ENCODE results near the gene AMBN.
"Not testable (repeated sequence)": the region's sequence is repeated elsewhere in the genome, so short reads cannot be mapped to it uniquely, and the experiment has no call there.

The AMBN gene

DNA sequence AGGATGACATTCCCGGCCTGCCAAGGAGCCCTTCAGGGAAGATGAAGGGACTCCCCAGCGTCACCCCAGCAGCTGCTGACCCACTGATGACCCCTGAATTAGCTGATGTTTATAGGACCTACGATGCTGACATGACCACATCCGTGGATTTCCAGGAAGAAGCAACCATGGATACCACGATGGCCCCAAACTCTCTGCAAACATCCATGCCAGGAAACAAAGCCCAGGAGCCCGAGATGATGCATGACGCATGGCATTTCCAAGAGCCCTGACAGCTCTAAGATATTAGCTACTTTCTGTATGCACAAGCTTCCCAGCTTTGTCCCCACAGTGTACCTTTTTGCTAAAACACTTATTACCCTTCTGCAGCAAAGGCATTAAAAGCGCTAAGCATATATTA, 14.4 kb downstream of the AMBN start:
- no peak overlapping the region for H3K27ac ChIP-seq
- no peak for DNase-seq (ENCODE audit: low read depth, low spot score)

DNA sequence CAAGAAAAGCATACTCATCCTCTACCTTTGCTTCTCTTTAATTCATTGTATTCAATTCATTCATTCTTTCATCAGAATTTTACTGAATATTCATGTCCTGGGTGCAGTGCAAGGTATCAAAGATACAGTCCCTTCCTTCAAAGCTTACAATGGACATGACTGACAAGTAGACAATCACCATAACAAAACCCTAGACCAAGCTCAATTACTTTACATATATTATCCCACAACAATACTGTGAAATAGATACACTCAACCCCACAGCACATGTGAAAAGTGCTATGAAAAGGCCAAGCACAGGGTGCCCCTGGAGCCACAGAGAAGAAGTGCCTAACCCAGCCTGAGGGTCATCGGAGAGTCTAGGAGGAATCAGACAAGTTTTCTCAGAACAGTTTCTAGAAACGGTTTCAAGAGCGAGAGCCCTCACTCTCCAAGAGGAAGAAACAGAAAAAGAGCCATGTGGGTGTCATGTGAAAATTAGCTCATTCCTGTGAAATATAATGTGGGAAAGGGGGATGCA, 15.3 kb downstream of the AMBN start:
- DNase-seq (ENCODE audit: low read depth, low spot score): no peak
- H3K27ac ChIP-seq: no peak overlapping the region

DNA sequence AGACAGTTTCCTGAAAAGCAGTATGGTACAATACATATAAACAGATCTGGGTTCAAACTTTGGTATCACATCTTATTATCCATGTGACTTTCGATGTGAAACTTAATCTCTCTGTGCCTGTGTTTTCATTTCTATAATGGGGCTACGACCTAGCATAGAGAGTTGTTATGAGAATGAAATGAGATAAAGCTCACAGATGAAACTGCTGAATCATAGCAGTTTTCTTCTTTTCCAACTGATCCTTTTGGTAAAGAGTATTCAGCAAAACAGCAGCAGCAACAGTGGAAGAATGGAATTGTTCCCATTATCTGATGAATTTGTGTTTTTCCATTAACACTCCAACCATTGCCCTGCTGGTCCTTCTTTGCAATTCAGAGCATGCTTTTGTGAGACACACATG, 16.3 kb downstream of the AMBN start:
- H3K27ac ChIP-seq: no peak overlapping the region
- DNase-seq (ENCODE audit: low read depth, low spot score): no peak

DNA sequence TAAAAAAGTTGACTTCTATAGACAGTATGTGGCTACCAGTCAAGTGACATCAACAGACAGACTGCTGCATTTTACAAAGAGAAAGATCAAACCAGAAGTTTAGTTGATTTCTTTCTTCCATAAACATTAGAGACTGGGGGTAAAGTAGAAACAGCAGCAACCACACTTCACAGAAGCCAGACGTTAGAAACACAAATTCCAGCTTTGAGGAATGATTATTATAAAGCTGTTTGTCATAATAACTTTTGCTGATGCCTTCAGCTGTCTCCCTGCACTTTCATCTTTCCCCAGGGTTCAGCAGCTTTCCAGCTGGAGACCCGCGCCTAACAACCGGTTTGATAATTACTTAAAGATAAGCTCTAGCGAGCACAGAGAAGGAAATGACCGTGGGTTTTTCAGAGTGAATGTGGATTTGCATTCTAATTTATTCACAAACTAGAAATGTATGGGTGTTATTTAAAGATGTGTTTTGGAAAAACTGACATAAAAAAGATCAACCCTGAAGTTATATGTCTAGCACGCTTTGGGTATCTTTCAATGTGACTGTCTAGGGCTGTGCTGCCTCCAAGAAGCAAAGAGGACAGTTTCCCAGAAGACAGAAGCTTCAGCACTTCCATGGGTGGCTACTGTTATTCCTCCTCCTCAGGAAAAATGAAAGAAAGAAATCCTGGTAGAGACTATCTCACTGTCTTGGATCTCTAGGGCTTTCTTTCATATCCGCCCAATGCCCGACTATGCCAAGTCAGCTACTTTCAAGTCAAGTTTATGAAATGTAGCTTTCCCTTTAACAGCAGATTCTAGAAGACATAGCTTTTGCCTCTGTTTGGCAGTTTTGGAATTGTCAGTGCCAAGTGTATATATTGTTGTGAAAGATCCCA, 21.5 kb downstream of the AMBN start:
- DNase-seq (ENCODE audit: low read depth, low spot score): no peak
- no peak overlapping the region for H3K27ac ChIP-seq

DNA sequence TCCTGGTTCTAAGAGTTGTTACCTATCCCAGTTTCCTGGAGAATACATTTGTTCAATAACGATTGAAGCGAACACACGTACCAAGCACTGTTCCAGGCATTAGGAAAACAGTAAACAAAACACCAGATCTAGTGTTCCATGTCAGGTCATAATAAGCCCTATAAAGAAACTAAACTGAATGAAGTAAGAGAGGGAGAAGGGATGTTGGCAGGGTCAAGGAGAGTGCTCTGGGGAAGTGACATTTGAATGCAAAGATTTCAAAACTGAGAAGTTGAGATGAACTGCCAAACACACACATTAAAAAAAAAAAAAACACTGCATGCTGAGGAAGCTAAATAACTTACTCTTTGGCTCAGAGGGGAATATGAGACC, 22.1 kb downstream of the AMBN start:
- no peak for DNase-seq (ENCODE audit: low read depth, low spot score)
- H3K27ac ChIP-seq: no peak overlapping the region

DNA sequence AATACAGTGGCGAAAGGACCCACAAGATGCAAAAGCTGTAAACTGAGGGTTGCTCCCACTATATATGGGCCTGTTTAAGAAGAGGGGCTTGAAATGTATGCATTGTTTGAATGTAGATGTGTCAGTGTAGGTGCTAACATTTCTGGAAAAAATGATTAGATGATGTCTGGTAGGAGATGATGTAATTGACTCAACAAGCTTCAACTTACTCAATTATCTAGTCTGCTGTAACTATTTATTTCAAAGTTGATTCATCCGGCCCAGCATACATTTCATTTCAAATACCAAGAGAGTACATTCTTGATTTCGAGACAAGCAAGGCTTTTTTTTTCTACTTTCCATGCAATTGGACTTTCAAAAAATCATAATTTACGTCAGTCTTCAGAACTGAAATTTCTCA, 27.2 kb downstream of the AMBN start:
- H3K27ac ChIP-seq: no peak overlapping the region
- DNase-seq (ENCODE audit: low read depth, low spot score): no peak

DNA sequence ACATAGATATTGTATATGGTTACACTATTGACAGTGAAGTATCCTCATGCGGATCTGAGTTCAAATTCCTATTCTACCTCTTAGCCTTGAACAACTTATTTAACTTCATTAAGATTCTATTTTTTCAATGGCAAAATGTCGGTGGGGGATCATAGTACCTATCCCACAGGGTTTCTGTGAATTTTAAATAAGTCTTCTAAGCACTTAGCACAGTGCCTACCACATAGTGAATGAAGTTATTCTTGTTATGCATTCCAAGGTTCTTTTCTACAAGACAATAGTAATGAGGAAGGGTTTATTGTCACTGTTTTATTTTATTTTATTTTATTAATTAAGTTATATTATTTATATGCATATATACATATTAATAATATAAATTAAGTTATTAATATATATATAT, 27.7 kb downstream of the AMBN start:
- DNase-seq (ENCODE audit: low read depth, low spot score): no peak
- H3K27ac ChIP-seq: no peak overlapping the region

DNA sequence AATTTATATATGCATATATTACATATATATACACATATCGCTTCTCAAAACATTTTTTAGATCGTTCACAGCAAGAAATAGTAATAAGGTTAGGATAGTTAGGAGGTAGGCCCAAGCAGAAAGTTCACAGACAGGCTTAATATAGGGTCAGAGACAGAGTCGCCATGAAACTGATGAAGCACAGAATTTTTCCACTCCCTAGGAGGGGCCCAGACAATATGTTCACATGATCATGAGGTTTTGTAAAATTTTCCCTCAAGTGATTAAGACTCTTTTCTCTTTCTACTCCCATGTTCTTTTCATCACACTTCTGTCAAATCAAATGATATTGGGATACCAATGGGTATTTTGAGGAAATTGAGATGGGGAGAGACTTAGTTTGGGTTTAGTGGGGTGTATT, 31.3 kb downstream of the AMBN start:
- no peak for DNase-seq (ENCODE audit: low read depth, low spot score)
- H3K27ac ChIP-seq: no peak overlapping the region

DNA sequence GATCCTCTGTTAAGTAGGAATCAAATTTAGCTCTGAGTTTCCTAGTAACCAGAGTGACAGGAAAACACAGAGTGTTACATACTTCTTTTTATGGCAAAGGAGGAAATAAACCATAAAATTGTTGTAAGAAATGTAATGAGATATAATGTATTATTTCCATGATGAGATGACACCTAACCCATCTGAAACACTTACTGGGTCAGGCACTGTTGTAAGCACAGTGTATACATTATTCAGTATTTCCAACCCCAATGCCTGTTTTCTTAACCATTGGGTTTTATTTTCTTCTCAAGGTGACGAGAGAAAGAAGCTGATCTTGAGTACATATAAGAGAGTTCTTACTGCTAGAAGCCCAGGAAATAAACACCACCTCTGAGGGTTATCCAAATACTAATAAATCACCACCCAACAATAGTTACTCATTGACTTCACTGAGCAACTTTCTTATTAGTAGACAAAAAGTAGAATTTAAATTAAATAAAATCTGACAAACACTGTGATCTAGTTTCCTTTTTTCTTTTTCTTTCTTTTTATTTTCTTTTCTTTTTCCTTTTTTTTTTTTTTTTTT, 32.3 kb downstream of the AMBN start:
- no peak for DNase-seq (ENCODE audit: low read depth, low spot score)
- no peak overlapping the region for H3K27ac ChIP-seq

DNA sequence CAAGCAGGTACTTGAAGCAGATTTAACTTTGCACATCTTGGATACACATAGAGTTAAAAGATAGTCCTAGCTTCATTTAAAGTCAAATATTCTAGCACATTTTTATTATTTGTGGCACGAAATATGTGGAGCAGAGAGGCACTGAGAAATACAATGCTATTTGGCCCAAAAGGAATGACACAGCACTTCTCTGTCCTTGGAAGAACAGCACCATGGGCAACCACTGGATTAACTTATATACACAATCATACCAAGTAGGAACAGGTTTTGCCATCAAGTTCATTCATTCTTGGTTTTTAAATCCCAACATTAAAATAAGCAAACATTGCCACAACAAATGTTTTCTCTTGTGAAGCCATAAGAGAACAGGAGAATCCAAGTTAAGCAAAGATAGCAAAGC, 35.6 kb downstream of the AMBN start:
- DNase-seq (ENCODE audit: low read depth, low spot score): no peak
- H3K27ac ChIP-seq: no peak overlapping the region

DNA sequence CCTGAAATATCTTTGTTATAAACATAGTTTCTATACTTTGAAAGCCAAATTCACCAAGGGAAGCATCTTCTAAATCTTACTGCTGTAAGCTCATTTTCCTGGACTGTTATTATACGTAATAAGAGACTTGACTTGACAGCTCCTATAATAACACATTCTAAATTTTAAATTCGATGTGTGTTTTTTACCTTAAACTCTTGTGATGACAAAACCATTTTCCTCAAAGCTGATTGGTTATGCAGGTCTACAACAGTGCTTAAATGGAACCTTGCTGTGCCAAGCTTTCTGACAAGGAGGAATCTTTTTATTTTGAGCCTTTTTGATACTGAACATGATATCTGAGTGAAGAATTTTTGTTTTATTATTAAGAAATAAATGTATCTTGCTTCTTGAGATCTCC, 36.4 kb downstream of the AMBN start, which contains the start of gene ENAM:
TSS of gene ENAM (plus strand) at position 301 of the 400 bp plus-strand sequence. CDS start 757 bp downstream, outside the sequence.
- no peak for DNase-seq (ENCODE audit: low read depth, low spot score)
- H3K27ac ChIP-seq: no peak within 1 kb of the TSS

DNA sequence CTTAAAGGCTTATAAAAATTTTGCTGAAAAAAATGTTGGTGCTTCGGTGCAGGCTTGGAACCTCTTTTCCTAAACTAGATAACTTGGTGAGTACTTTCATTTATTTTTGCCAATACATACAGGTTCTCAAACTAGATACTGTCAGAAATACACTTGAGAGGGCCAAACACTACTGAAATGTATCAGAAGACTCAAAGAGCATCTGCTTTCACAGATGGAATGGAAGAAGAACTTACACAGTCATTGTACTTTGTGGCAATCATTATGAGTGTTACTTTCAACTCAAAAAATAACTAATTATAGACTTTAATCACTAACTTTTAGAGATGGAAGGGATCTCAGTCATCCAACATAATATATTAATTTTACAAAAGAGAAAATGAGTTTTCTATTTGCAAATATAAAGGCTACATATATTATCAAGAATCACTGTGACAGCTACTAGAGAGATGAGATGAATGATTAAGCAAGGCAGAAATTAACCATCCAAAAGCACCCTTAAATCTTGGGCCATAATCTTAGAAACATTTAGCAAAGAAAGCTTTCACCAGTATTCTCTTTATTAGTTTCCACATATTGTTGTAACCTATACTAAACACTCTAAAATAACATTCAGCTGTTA, 37.5 kb downstream of the AMBN start:
- no peak for DNase-seq (ENCODE audit: low read depth, low spot score)
- no peak overlapping the region for H3K27ac ChIP-seq

DNA sequence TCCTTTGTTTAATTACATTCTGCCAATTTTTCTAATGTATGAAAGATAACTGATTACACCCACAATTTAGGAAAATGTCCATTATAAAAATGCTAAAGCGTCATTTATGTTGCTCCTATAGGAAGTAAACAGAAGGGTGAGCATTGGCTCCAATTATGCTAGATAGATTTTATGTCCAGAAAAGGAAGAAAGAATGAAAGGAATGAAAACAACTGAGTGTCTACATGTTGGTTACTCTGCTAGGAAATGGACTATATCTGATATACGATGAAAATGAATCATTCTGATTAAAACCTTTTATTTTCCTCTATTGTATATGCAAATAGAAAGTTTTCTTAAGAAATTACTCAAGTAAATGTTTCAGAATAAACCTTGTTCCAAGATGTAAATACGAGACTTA, 38.1 kb downstream of the AMBN start:
- H3K27ac ChIP-seq: no peak overlapping the region
- DNase-seq (ENCODE audit: low read depth, low spot score): no peak

DNA sequence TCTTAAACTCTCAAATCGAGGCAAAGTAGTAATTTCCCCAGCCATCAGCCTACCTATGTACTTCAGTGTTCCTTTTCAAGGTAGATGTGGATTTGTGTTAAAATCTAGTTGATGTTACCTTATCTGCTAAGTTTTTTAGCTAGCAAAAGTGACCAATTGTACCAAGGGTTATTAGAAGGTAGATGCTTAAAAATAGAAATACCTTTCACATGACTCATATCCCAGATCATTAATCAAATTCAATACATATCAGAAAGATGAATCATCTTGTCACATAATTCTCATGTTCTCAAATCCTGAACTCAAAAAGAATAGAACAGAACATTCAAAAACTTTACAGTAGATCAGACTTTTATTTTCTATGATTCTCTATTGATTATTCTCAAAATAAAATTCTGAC, 40.0 kb downstream of the AMBN start:
- H3K27ac ChIP-seq: no peak overlapping the region

DNA sequence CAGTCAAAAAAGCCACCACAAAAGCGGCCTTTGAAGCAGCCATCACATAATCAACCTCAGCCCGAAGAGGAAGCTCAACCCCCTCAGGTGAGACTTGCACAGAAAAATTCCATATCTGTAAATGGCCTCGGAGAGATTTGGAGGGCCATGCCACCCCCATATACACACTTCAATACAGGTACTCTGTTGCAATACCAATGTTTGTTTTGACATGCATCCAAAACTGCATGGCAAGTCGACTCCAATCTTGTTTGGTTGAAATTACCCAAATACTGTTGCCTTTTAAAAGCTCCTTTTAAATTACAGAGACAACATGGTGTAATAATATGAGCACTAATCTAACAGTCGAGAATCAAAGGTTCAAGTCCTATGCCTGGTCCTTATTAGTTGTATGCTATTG, 42.4 kb downstream of the AMBN start:
- DNase-seq (ENCODE audit: low read depth, low spot score): no peak
- no peak overlapping the region for H3K27ac ChIP-seq

More for the DNA sequence above, 40.0 kb downstream of the AMBN start:
- no peak for DNase-seq (ENCODE audit: low read depth, low spot score)

DNA sequence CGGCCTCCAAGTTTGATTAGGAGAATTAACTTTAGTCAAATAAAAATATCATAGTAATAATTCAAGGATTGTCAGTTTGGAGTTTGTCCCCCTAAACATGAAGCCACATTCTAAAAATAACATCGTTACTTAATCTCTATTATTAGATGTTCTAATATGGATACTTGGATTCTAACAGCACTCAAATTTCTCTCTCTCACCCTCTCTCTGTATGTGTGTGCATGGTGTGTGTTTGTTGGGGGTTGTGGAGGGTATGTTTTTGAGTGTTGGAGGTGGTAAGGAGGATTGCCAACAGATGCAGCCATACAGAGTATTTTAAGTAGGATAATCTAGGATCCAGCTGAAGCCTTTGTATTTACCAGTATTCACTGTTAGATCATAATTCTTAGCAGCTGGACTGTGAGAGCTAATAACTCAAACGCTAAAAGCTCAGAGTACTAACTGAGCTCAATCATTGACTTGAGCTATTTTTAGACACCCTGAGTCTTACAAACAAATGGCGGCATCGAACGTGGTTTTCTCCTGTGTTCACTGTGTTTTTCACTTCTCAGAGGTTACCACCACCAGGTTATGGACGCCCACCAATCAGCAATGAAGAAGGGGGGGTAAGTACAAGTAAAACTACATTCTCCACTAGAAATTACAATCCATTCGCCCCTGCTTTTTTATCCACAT, 45.3 kb downstream of the AMBN start:
- no peak overlapping the region for H3K27ac ChIP-seq
- DNase-seq (ENCODE audit: low read depth, low spot score): no peak

DNA sequence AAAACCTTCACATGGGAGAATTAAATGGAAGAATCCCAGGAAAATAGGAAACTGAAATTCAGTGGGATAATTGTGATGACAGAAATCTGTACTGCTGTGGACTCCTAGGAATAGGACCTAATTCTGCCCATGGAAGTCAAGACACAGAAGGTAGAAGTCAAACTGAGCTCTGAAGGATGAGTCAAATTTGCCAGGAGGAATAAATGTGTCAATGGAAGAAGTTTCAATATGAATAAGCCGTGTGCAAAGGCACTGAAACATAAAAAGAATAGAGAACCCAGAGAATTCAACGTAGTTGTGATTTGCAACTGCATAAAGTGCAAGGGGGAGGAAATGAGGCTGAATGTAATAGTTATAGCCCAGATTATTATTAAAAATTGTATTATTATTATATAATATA, 48.1 kb downstream of the AMBN start:
- no peak overlapping the region for H3K27ac ChIP-seq
- no peak for DNase-seq (ENCODE audit: low read depth, low spot score)

DNA sequence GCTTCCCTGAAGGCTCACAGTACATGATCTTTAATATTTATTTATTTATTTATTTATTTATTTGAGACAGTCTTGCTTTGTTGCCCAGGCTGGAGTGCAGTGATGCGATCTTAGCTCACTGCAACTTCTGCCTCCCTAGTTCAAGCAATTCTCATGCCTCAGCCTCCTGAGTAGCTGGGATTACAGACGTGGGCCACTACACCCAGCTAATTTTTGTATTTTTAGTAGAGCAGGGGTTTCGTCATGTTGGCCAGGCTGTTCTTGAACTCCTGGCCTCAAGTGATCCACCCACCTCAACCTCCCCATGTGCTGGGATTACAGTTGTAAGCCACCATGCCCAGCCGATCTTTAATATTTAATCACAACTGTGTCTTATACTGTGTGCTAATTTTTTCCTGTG, 58.7 kb downstream of the AMBN start:
- DNase-seq (ENCODE audit: low read depth, low spot score); H3K27ac ChIP-seq: not testable (repeated sequence)

DNA sequence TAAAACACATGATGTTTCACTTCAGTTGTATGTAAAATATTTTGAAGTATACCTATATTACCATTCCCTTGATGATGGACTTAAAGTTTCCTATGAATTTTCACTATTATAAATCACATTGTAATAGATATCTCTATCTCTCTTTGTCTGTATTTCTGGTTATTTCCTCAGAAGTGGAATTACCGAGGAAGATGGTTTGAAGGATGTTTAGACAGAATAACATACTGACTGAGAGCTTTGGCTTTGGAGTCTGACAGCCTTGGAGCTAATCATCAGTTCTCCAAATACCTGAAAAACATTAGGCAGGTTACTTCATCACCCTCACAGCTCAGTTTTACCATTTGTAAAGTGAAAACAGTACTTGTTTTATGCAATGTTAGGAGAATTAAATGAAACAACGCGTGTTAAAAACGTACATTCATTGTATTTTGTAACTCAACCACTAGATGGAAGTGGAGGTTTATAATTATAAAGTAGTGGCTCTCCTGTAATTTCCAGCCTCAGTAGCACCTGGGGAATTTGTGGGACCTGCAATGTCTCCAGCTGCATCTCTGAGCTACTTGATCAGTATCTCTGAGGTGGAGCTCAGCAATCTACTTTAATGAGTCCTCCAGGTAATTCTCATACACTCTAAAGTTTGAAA, 59.9 kb downstream of the AMBN start:
- DNase-seq (ENCODE audit: low read depth, low spot score): no peak
- H3K27ac ChIP-seq: no peak overlapping the region

DNA sequence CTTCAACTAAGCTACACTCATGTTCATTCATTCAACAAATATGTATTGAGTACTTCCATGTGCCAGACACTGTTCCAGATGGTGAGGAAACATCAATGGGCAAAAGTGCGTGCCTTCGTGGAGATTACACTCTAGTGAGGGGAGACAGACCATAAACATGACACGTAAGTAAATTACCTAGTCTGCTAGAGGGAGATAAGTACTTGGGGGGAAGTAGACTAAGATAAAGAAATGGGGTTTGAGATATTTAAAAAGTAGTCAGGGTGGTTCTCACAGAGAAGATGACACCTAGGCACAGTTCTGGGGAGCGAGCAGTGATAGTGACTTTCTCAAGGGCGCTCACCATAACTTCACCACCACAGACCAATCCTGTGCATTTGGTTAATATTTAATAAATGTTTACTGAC, 62.6 kb downstream of the AMBN start:
- no peak for DNase-seq (ENCODE audit: low read depth, low spot score)
- H3K27ac ChIP-seq: no peak overlapping the region
